ENCODE data around the gene RHOB.

RHOB gene

DNA sequence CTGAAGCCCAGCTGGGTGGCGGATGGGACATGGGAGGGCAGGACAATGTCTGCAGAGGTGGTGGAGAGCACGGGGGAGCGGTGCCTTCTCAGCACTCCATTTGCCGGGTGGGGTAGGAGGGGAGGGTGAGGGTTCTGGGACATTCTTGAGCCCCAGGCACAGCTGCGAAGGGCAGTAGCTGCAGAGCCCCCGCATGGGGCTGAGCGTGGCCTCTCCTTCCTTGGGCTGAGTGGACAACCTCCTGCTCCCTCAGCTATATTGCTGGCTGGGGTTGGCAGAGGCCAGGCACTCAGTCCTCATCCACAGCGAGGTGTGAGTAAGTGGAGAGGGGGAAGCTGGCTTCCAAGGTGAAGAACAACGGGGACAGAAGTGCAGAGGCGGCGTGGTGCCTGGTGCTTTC, 50.1 kb downstream of the RHOB start:
- H3K27me3 Mint-ChIP-seq (ENCODE audit: low read depth, poor library complexity), result peaks cover 8% of the 10 kb centered on the region
- no peaks in the 10 kb centered on the region for H3K9me3 Mint-ChIP-seq
- no peak overlapping the region for H3K4me3 Mint-ChIP-seq
- no peaks in the 10 kb centered on the region for H3K36me3 Mint-ChIP-seq (ENCODE audit: low read depth)
- peak overlapping the region; percentile 57 for H3K27ac Mint-ChIP-seq
- H3K4me1 Mint-ChIP-seq, result peaks cover 50% of the 10 kb centered on the region
- TF ChIP-seq, protein P1, sequence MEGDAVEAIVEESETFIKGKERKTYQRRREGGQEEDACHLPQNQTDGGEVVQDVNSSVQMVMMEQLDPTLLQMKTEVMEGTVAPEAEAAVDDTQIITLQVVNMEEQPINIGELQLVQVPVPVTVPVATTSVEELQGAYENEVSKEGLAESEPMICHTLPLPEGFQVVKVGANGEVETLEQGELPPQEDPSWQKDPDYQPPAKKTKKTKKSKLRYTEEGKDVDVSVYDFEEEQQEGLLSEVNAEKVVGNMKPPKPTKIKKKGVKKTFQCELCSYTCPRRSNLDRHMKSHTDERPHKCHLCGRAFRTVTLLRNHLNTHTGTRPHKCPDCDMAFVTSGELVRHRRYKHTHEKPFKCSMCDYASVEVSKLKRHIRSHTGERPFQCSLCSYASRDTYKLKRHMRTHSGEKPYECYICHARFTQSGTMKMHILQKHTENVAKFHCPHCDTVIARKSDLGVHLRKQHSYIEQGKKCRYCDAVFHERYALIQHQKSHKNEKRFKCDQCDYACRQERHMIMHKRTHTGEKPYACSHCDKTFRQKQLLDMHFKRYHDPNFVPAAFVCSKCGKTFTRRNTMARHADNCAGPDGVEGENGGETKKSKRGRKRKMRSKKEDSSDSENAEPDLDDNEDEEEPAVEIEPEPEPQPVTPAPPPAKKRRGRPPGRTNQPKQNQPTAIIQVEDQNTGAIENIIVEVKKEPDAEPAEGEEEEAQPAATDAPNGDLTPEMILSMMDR (IDR thresholded peaks at IDR 0.05), result no peak
- DNase-seq, result no peak
